Aorta (tissue), 5 donors: Measurements from ENCODE around the gene PSAP. TPM values are rescaled to one million over a fixed set of nuclear protein-coding genes. Genes with fewer than 3 reads are reported as not detected.

Experiments
- ATAC-seq: fragments of 200-7000 bp; cut with Tn5 transposase; one replicate; pipeline ENCODE4 v1.9.1; 2022; ENCODE audit warnings: moderate library complexity; ENCODE audit not compliant: low FRiP score
- DNase-seq, 2 donors: peaks; one replicate each; pipeline ENCODE4 v3.0.0-alpha.2; 2020
- H3K27ac ChIP-seq, 2 donors: one replicate each; pipeline ENCODE4 v1.5.1; 2013; ENCODE audit warnings: low read length in 2 of 2, mild to moderate bottlenecking in 2 of 2, moderate library complexity in 2 of 2, control low read depth in 1 of 2, inconsistent platforms in 1 of 2, low read depth in 1 of 2
- H3K27me3 ChIP-seq, 2 donors: one replicate each; pipeline ENCODE4 v1.6.1; 2013; ENCODE audit warnings: control low read depth in 1 of 2, low read length in 1 of 2, mild to moderate bottlenecking in 1 of 2, moderate library complexity in 1 of 2; ENCODE audit not compliant: insufficient read depth in 2 of 2, control insufficient read depth in 1 of 2
- H3K36me3 ChIP-seq, 2 donors: one replicate each; pipeline ENCODE4 v1.6.1; 2013; ENCODE audit warnings: control low read depth in 1 of 2, low read length in 1 of 2, mild to moderate bottlenecking in 1 of 2; ENCODE audit not compliant: insufficient read depth in 2 of 2, control insufficient read depth in 1 of 2
- H3K4me1 ChIP-seq, 2 donors: one replicate each; pipeline ENCODE4 v1.6.1; 2013; ENCODE audit warnings: low read length in 2 of 2, control low read depth in 1 of 2, mild to moderate bottlenecking in 1 of 2, moderate library complexity in 1 of 2; ENCODE audit not compliant: insufficient read depth in 2 of 2, control insufficient read depth in 1 of 2
- H3K4me3 ChIP-seq, 2 donors: one replicate each; pipeline ENCODE4 v1.5.1; 2013; ENCODE audit warnings: low read length in 2 of 2, control low read depth in 1 of 2, mild to moderate bottlenecking in 1 of 2
- H3K9me3 ChIP-seq: one replicate; pipeline ENCODE4 v1.6.1; 2013; ENCODE audit warnings: mild to moderate bottlenecking, low read length; ENCODE audit not compliant: control insufficient read depth
- WGBS, 2 donors: extraction: QIAGEN DNeasy Blood & Tissue Kit; methylation state at CpG; one replicate each; pipeline ENCODE4 v1.1.7; 2013; 5-methylcytosine and 5-hydroxymethylcytosine counted together
- intact Hi-C, 2 donors: fragments of 100-400 bp; cut with DNase I; formaldehyde crosslinking; loops; one replicate each; pipeline versions ENCODE4 v1.14.2 to v1.15.0; 2022
- polyA plus RNA-seq, 2 donors: library from polyadenylated mRNA; stranded (reverse); fragments of 200-250 nt; gene quantifications; one replicate each; pipeline ENCODE4 v1.2.3, GENCODE V29; 2013
- total RNA-seq, 2 donors: library from RNA; stranded (reverse); fragmentation: NEBNext Ultra II Directional; extraction: Animal tissue kit (Norgen Biotek cat#: 25700); gene quantifications; one replicate each; pipeline ENCODE4 v1.2.1, GENCODE V29; 2021
- donor health status: healthy with polysubstance abuse.
- donor health status: Bipolar disorder and iron deficiency.
- donor health status: DM: no; HTN: no; CAD: no.
- donor health status: DM: no; HTN: no; CAD: no.
- donor health status: DM: yes; HTN: yes; CAD: no.

PSAP gene
- total and polyA plus RNA-seq, 4 donors = 698 to 1,176 (median 1,011) TPM

GRCh38 chr10:71827852-71828251, 23.2 kb downstream of the PSAP start:
- ATAC-seq = no peak
- Histone ChIP-seq H3K4me3 (no peak overlapping the region), H3K9me3 (no peaks in the 10 kb centered on the region), H3K4me1 (no peaks in the 10 kb centered on the region), H3K27me3 (no peaks in the 10 kb centered on the region), H3K36me3 (peaks cover 4 to 12% of the 10 kb centered on the region in 2 donors), H3K27ac (no peak overlapping the region)
- DNase-seq = peak in 1 of 2 donors; percentile 41
- 81% methylated on average over 6 of the region's 6 CpGs for WGBS, 2 donors
- intact Hi-C loops = no loop called here

- 77 to 79% methylated on average over 11 of the region's 11 CpGs for WGBS, 2 donors
These were observed 25.8 kb downstream of the PSAP start for GRCh38 chr10:71825217-71825616.

GRCh38 chr10:71824333-71824732, 26.7 kb downstream of the PSAP start:
- Histone ChIP-seq H3K27me3 (no peaks in the 10 kb centered on the region), H3K9me3 (no peaks in the 10 kb centered on the region), H3K4me3 (no peak overlapping the region), H3K27ac (no peak overlapping the region), H3K4me1 (no peaks in the 10 kb centered on the region), H3K36me3 (peaks cover 11% of the 10 kb centered on the region in 2 donors)
- intact Hi-C loops = no loop called here
- WGBS, 2 donors = 94% methylated on average over 3 of the region's 3 CpGs
- DNase-seq (no peak), ATAC-seq (no peak)

More at GRCh38 chr10:71825217-71825616, 25.8 kb downstream of the PSAP start:
- no peak for ATAC-seq
- Histone ChIP-seq H3K36me3 (peaks cover 6 to 10% of the 10 kb centered on the region in 2 donors), H3K4me1 (no peaks in the 10 kb centered on the region), H3K27ac (no peak overlapping the region), H3K4me3 (no peak overlapping the region), H3K9me3 (no peaks in the 10 kb centered on the region), H3K27me3 (no peaks in the 10 kb centered on the region)
- DNase-seq = peak; percentile 25 to 29
- intact Hi-C loops = no loop called here

GRCh38 chr10:71823356-71823755, 27.7 kb downstream of the PSAP start:
- Histone ChIP-seq H3K4me3 (no peak overlapping the region), H3K4me1 (no peaks in the 10 kb centered on the region), H3K27me3 (no peaks in the 10 kb centered on the region), H3K27ac (no peak overlapping the region), H3K9me3 (no peaks in the 10 kb centered on the region), H3K36me3 (peaks cover 7 to 11% of the 10 kb centered on the region in 2 donors)
- DNase-seq (peak; percentile 36 to 37), ATAC-seq (no peak)
- 88 to 93% methylated on average over 4 of the region's 4 CpGs for WGBS, 2 donors
- intact Hi-C loops = no loop called here

GRCh38 chr10:71821909-71822763, 28.9 kb downstream of the PSAP start:
- Histone ChIP-seq H3K36me3 (peaks cover 7 to 15% of the 10 kb centered on the region in 2 donors), H3K9me3 (no peaks in the 10 kb centered on the region), H3K27me3 (no peaks in the 10 kb centered on the region), H3K4me1 (no peaks in the 10 kb centered on the region), H3K27ac (no peak overlapping the region), H3K4me3 (no peak overlapping the region)
- no peak for ATAC-seq
- WGBS, 2 donors = 84 to 88% methylated on average over 9 of the region's 9 CpGs
- peak; percentile 33 to 41 for DNase-seq
- intact Hi-C loops = no loop called here

GRCh38 chr10:71820966-71821365, 30.1 kb downstream of the PSAP start:
- Histone ChIP-seq H3K4me1 (no peaks in the 10 kb centered on the region), H3K9me3 (no peaks in the 10 kb centered on the region), H3K27me3 (no peaks in the 10 kb centered on the region), H3K36me3 (peaks cover 7 to 20% of the 10 kb centered on the region in 2 donors), H3K4me3 (no peak overlapping the region), H3K27ac (no peak overlapping the region)
- intact Hi-C loops = no loop called here
- ATAC-seq (no peak), DNase-seq (peak in 1 of 2 donors; percentile 60)
- 86 to 88% methylated on average over 8 of the region's 8 CpGs for WGBS, 2 donors

- H3K36me3 ChIP-seq = peaks cover 7 to 22% of the 10 kb centered on the region in 2 donors
- H3K4me1 ChIP-seq = no peaks in the 10 kb centered on the region
- H3K27ac ChIP-seq = no peak overlapping the region
- ATAC-seq (no peak), DNase-seq (peak; percentile 34 to 49)
- 84 to 89% methylated on average over 6 of the region's 6 CpGs for WGBS, 2 donors
- H3K9me3 ChIP-seq = no peaks in the 10 kb centered on the region
- no peak overlapping the region for H3K4me3 ChIP-seq
- no peaks in the 10 kb centered on the region for H3K27me3 ChIP-seq
- intact Hi-C loops = loop anchor here in 1 of 2 donors (10.0 kb wide), 1 partner anchor 115 kb away; no protein-coding TSS in a partner anchor
These were observed 31.1 kb downstream of the PSAP start for GRCh38 chr10:71819985-71820384.

GRCh38 chr10:71819441-71819861, 31.6 kb downstream of the PSAP start:
- intact Hi-C loops = loop anchor here in 1 of 2 donors (10.0 kb wide), 1 partner anchor 115 kb away; no protein-coding TSS in a partner anchor
- no peak overlapping the region for H3K4me3 ChIP-seq
- no peaks in the 10 kb centered on the region for H3K9me3 ChIP-seq
- 90 to 96% methylated on average over 18 of the region's 18 CpGs for WGBS, 2 donors
- DNase-seq (peak; percentile 44 to 65), ATAC-seq (no peak)
- peaks cover 7 to 22% of the 10 kb centered on the region in 2 donors for H3K36me3 ChIP-seq
- H3K4me1 ChIP-seq = no peaks in the 10 kb centered on the region
- no peaks in the 10 kb centered on the region for H3K27me3 ChIP-seq
- no peak overlapping the region for H3K27ac ChIP-seq
